Aorta (tissue), 5 donors: ENCODE data around the gene NKPD1. TPM values are rescaled to one million over a fixed set of nuclear protein-coding genes. Genes with fewer than 3 reads are reported as not detected.

Source experiments
- ATAC-seq: fragments of 200-7000 bp; cut with Tn5 transposase; one replicate; pipeline ENCODE4 v1.9.1; 2022; ENCODE audit warnings: moderate library complexity; ENCODE audit not compliant: low FRiP score
- DNase-seq, 2 donors: peaks; one replicate each; pipeline ENCODE4 v3.0.0-alpha.2; 2020
- H3K27ac ChIP-seq, 2 donors: one replicate each; pipeline ENCODE4 v1.5.1; 2013; ENCODE audit warnings: low read length in 2 of 2, mild to moderate bottlenecking in 2 of 2, moderate library complexity in 2 of 2, control low read depth in 1 of 2, inconsistent platforms in 1 of 2, low read depth in 1 of 2
- H3K27me3 ChIP-seq, 2 donors: one replicate each; pipeline ENCODE4 v1.6.1; 2013; ENCODE audit warnings: control low read depth in 1 of 2, low read length in 1 of 2, mild to moderate bottlenecking in 1 of 2, moderate library complexity in 1 of 2; ENCODE audit not compliant: insufficient read depth in 2 of 2, control insufficient read depth in 1 of 2
- H3K36me3 ChIP-seq, 2 donors: one replicate each; pipeline ENCODE4 v1.6.1; 2013; ENCODE audit warnings: control low read depth in 1 of 2, low read length in 1 of 2, mild to moderate bottlenecking in 1 of 2; ENCODE audit not compliant: insufficient read depth in 2 of 2, control insufficient read depth in 1 of 2
- H3K4me1 ChIP-seq, 2 donors: one replicate each; pipeline ENCODE4 v1.6.1; 2013; ENCODE audit warnings: low read length in 2 of 2, control low read depth in 1 of 2, mild to moderate bottlenecking in 1 of 2, moderate library complexity in 1 of 2; ENCODE audit not compliant: insufficient read depth in 2 of 2, control insufficient read depth in 1 of 2
- H3K4me3 ChIP-seq, 2 donors: one replicate each; pipeline ENCODE4 v1.5.1; 2013; ENCODE audit warnings: low read length in 2 of 2, control low read depth in 1 of 2, mild to moderate bottlenecking in 1 of 2
- H3K9me3 ChIP-seq: one replicate; pipeline ENCODE4 v1.6.1; 2013; ENCODE audit warnings: mild to moderate bottlenecking, low read length; ENCODE audit not compliant: control insufficient read depth
- WGBS, 2 donors: extraction: QIAGEN DNeasy Blood & Tissue Kit; methylation state at CpG; one replicate each; pipeline ENCODE4 v1.1.7; 2013; 5-methylcytosine and 5-hydroxymethylcytosine counted together
- intact Hi-C, 2 donors: fragments of 100-400 bp; cut with DNase I; formaldehyde crosslinking; loops; one replicate each; pipeline versions ENCODE4 v1.14.2 to v1.15.0; 2022
- polyA plus RNA-seq, 2 donors: library from polyadenylated mRNA; stranded (reverse); fragments of 200-250 nt; gene quantifications; one replicate each; pipeline ENCODE4 v1.2.3, GENCODE V29; 2013
- total RNA-seq, 2 donors: library from RNA; stranded (reverse); fragmentation: NEBNext Ultra II Directional; extraction: Animal tissue kit (Norgen Biotek cat#: 25700); gene quantifications; one replicate each; pipeline ENCODE4 v1.2.1, GENCODE V29; 2021
- donor health status: healthy with polysubstance abuse.
- donor health status: Bipolar disorder and iron deficiency.
- donor health status: DM: no; HTN: no; CAD: no.
- donor health status: DM: no; HTN: no; CAD: no.
- donor health status: DM: yes; HTN: yes; CAD: no.

Gene NKPD1
- total and polyA plus RNA-seq, 4 donors = 0.05 TPM; not detected in 3

DNA sequence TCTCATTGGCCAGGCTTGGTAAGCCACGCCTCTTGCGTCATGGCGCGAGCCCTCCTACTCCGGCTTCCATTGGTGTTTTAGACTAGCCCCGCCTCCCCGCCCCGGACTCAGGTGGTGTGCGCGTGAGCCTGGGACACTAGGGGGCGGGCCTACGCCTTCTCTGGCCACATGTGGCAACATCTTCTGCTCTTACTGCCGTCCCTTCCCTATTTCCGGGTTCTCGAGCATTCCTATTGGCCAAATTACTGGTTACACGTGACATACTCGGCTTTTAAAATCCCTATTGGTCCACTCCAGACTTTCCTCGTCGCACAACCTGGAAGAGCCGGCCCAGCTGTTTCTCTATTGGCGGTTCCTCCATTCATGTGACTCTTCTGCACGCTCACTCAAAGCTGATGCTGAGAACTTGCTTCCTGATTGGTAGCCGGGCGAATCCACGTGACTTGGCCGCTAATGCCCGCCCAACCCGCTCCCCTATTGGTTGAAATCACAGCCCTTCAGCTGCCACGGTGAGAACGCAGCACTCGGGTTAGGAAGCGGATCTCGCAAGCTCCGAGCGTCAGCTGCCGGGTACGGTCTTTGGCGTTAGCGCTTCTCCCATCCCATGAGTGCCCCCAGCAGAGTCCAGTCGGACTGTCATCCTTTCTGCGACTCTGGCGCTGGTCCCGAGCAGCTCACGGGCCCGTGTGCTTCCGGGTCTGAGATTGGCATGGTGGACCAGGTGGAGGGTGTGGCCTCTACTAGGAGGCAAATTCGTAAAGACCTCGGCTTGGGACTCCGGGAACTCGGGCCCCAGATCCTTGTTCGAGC lies 17.7 kb upstream of the NKPD1 start, which contains the start of gene BLOC1S3:
Gene BLOC1S3, plus strand, starts transcription at position 523 of the 810 bp plus-strand sequence. CDS start 513 bp downstream, outside the sequence.
- ATAC-seq (peak; percentile 99), DNase-seq (peak; percentile 100)
- H3K4me3 ChIP-seq = peak within 1 kb of the TSS; percentile 45 to 79
- intact Hi-C loops = loop anchor here in 1 of 2 donors (5.0 kb wide), 2 partner anchors 74 to 86 kb away; partner anchors contain the start of genes MARK4 and PPP1R37
- 0% methylated on average over 51 of the region's 51 CpGs for WGBS, 2 donors
- H3K36me3 ChIP-seq = no peaks in the 10 kb centered on the region
- H3K9me3 ChIP-seq = no peaks in the 10 kb centered on the region
- no peaks in the 10 kb centered on the region for H3K27me3 ChIP-seq
- peaks cover 0 to 2% of the 10 kb centered on the region in 2 donors for H3K4me1 ChIP-seq
- peak within 1 kb of the TSS; percentile 67 to 89 for H3K27ac ChIP-seq

DNA sequence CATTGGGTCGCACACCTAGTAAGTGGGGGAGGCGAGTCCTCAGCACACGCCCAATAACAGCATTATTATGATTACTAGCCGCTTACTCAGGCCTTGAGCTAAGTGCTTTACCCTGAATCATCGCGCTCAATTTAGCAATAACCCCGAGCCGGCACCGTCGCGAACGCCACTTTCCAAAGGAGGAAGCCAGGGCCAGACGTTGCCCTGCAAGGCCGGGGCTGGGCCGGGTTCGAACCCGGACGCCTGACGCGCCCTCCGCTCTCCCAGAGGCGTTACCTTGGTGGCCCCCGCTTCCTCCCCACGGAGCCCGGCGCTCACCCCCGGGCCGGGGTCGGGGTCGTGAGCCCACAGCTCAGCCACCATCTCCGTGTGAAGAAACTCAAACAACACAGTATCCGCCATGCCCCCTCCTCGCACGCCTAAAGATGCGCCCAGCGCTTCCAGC lies 17.1 kb upstream of the NKPD1 start, which contains the start of gene TRAPPC6A:
Gene TRAPPC6A, minus strand, starts transcription at position 421 of the 445 bp plus-strand sequence. Its CDS starts 19 bp downstream, at position 402.
- H3K27ac ChIP-seq = peak within 1 kb of the TSS; percentile 67 to 89
- intact Hi-C loops = loop anchor here in 1 of 2 donors (5.0 kb wide), 2 partner anchors 74 to 86 kb away; partner anchors contain the start of genes MARK4 and PPP1R37
- no peak for DNase-seq
- H3K4me1 ChIP-seq = peaks cover 0 to 2% of the 10 kb centered on the region in 2 donors
- no peaks in the 10 kb centered on the region for H3K36me3 ChIP-seq
- 0 to 1% methylated on average over 36 of the region's 36 CpGs for WGBS, 2 donors
- peak within 1 kb of the TSS; percentile 45 to 79 for H3K4me3 ChIP-seq
- no peaks in the 10 kb centered on the region for H3K9me3 ChIP-seq
- no peaks in the 10 kb centered on the region for H3K27me3 ChIP-seq
- ATAC-seq = no peak

DNA sequence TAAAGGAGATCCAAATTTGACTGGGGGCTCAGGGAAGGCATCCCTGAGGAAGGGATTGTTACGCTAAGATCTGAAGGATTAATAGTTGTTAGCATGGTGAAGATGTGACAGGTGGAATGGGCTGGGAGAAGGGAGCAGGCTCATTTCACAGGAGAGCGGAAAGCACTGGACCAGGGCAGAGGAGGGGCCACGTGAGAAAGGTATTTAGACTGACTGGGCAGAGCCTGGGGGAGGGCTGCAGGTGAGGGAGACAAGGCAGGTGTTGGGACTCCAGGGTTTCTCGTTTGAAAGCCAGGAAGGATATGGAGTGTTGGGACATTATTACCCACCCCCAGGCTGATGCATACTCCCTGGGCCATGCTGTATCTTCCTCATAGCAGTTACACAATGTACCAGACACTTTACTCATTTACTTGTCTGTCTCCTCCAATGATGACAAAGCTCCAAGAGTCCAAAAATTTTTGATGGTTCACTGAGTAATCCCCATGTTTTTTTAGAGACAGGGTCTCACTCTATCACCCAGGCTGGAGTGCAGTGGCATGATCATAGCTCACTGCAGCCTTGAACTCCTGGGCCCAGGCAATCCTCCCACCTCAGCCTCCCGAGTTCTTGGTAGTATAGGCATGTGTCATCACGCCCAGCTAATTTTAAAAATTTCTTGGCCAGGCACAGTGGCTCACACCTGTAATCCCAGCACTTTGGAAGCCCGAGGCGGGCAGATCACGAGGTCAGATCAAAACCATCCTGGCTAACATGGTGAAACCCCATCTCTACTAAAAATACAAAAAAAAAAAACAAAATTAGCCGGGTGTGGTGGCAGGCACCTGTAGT lies 14.9 kb upstream of the NKPD1 start:
- Histone ChIP-seq H3K4me1 (peaks cover 0 to 2% of the 10 kb centered on the region in 2 donors), H3K9me3 (no peaks in the 10 kb centered on the region), H3K4me3 (no peak overlapping the region), H3K36me3 (no peaks in the 10 kb centered on the region), H3K27ac (no peak overlapping the region), H3K27me3 (no peaks in the 10 kb centered on the region)
- 84 to 87% methylated on average over 10 of the region's 10 CpGs for WGBS, 2 donors
- intact Hi-C loops = loop anchor here in 1 of 2 donors (5.0 kb wide), 2 partner anchors 77 to 83 kb away; partner anchors contain the start of genes MARK4 and PPP1R37
- ATAC-seq = no peak
- DNase-seq = no peak

DNA sequence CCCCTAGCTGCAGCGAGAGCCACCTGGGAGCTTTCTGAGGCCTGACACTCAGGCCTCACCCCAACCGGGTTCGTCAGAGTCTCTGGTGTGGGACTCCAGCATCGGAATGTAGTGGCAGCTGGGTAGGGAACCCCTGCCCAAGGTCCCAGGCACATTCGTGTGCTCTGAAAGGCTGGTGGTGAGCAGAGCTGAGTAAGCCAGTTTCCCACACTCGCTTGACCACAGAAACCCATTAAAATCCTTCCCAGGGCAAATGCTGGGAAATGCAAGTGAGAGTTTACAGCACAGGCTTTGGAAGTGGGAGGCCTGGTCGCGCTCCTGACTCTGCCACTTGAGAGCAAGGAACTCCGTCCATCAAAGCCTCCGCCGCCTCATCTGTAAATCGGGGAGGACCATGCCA lies 13.0 kb upstream of the NKPD1 start:
- WGBS, 2 donors = 79 to 84% methylated on average over 12 of the region's 12 CpGs
- Histone ChIP-seq H3K9me3 (no peaks in the 10 kb centered on the region), H3K4me3 (no peak overlapping the region), H3K27me3 (no peaks in the 10 kb centered on the region), H3K36me3 (no peaks in the 10 kb centered on the region), H3K4me1 (no peaks in the 10 kb centered on the region), H3K27ac (no peak overlapping the region)
- ATAC-seq (no peak), DNase-seq (no peak)
- intact Hi-C loops = no loop called here

DNA sequence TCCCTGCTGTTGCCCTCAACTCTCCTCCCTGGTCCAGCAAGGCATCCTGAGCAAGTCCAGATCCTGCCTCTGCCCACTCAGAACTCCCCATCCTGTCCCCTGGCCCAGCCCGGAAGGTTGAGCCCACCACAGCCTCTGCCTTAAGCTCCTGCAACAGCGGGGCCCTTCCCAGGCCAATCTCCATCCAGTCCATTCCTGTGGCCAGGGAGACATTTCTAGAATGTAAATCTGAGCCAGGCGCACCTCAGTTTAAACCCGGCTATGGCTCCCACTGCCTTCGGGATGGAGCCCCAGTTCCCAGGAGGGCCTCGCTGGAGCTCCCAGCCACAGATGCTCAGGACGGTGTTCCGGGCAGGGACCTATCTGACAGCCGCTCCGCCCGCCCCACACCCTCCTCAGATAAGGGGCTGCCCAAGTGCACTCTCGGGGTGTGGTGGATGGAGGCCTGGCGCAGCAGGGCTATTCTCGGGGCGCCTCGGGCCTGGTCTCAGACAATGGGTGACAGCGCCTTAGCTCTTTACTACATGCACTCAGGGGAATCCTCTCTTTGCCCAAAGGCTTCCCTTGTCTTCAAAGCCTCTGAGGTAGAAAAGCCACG lies 11.9 kb upstream of the NKPD1 start:
- H3K36me3 ChIP-seq = no peaks in the 10 kb centered on the region
- H3K27ac ChIP-seq = no peak overlapping the region
- no peak overlapping the region for H3K4me3 ChIP-seq
- ATAC-seq (no peak), DNase-seq (no peak)
- H3K4me1 ChIP-seq = no peaks in the 10 kb centered on the region
- intact Hi-C loops = no loop called here
- WGBS, 2 donors = 92% methylated on average over 17 of the region's 18 CpGs
- no peaks in the 10 kb centered on the region for H3K9me3 ChIP-seq
- H3K27me3 ChIP-seq = no peaks in the 10 kb centered on the region

DNA sequence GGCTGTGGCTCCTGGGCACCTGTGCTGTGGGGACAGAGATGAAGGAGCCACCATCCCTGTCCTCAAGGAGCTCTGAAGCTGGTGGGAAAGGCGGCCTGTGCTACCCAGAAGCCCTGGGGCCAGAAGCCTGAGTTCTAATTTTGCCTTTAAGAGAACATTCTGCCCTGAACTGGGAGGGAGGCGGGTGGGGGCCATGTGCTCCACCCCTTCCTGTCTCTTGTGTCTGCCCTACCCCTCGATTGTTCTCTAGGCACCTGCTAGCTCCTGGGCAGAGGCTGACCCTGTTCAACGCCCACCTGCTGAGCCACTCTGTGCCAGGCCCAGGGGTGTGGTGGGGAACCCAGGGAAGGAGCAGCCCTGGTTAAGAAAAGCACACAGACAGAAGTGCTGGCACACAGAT lies 11.4 kb upstream of the NKPD1 start:
- DNase-seq = no peak
- intact Hi-C loops = no loop called here
- WGBS, 2 donors = 79 to 83% methylated on average over 4 of the region's 4 CpGs
- Histone ChIP-seq H3K27me3 (no peaks in the 10 kb centered on the region), H3K27ac (no peak overlapping the region), H3K36me3 (no peaks in the 10 kb centered on the region), H3K4me3 (no peak overlapping the region), H3K4me1 (no peaks in the 10 kb centered on the region), H3K9me3 (no peaks in the 10 kb centered on the region)
- ATAC-seq = no peak

DNA sequence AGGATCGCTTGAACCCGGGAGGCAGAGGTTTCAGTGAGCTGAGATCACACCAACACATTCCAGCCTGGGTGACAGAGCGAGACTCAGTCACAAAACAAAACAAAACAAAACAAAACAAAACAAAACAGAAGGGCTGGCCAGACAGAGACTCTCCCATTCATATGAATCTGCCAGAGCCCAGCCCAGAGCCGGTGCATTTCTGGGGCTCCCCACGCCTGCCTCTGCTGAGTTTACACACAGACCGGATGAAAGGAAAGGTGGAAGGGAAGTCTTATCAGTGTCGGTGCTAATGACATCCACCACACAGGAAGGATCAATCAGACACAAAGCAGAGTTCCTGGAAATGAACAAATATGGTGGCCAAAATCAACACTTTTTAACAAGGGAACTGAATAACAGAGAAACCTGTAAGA lies 10.4 kb upstream of the NKPD1 start:
- Histone ChIP-seq H3K36me3 (no peaks in the 10 kb centered on the region), H3K4me1 (no peaks in the 10 kb centered on the region), H3K4me3 (no peak overlapping the region), H3K9me3 (no peaks in the 10 kb centered on the region), H3K27me3 (no peaks in the 10 kb centered on the region), H3K27ac (no peak overlapping the region)
- 65 to 69% methylated on average over 7 of the region's 7 CpGs for WGBS, 2 donors
- ATAC-seq = peak; percentile 21
- intact Hi-C loops = no loop called here
- no peak for DNase-seq
